Type B pancreatic cell (in vitro differentiated cells): ENCODE results near the gene NPAT. TPM values are rescaled to one million over a fixed set of nuclear protein-coding genes. Genes with fewer than 3 reads are reported as not detected.
"Not testable (repeated sequence)": the region's sequence is repeated elsewhere in the genome, so short reads cannot be mapped to it uniquely, and the experiment has no call there.

ENCODE experiments used
- DNase-seq: peaks from one replicate; pipeline ENCODE4 v3.0.0; 2021; ENCODE audit warnings: mixed read lengths; ENCODE audit not compliant: unreplicated experiment; ENCODE audit errors: extremely low spot score
- H3K27ac Mint-ChIP-seq: 2 replicates; pipeline ENCODE4 v1.8.0; 2021; ENCODE audit warnings: mild to moderate bottlenecking, mixed read lengths
- H3K27me3 Mint-ChIP-seq: 2 replicates; pipeline ENCODE4 v1.8.0; 2021; ENCODE audit warnings: mixed read lengths
- H3K36me3 Mint-ChIP-seq: 2 replicates; pipeline ENCODE4 v1.8.0; 2021; ENCODE audit warnings: mixed read lengths
- H3K4me1 Mint-ChIP-seq: one replicate; pipeline ENCODE4 v1.8.0; 2021; ENCODE audit warnings: mixed read lengths; ENCODE audit not compliant: unreplicated experiment
- H3K4me3 Mint-ChIP-seq: 2 replicates; pipeline ENCODE4 v1.8.0; 2021; ENCODE audit warnings: mild to moderate bottlenecking, mixed read lengths
- H3K9me3 Mint-ChIP-seq: 2 replicates; pipeline ENCODE4 v1.8.0; 2021; ENCODE audit warnings: mixed read lengths
- CTCF ChIP-seq: fragments of 200-600 bp; sonication (generic); conservative IDR thresholded peaks from 2 replicates; pipeline ENCODE4 v1.5.0; 2021; ENCODE audit warnings: antibody characterized with exemption, mild to moderate bottlenecking
- total RNA-seq: library from RNA; stranded (reverse); gene quantifications from 2 replicates; pipeline ENCODE4 v1.2.1, GENCODE V29; 2021; ENCODE audit warnings: low replicate concordance

The NPAT gene
- total RNA-seq, 1 donor from 2014 or later, result 17.8 TPM

- no peak for TF ChIP-seq CTCF
- DNase-seq, result no peak
- no peaks in the 10 kb centered on the region for H3K9me3 Mint-ChIP-seq
- H3K36me3 Mint-ChIP-seq, result peaks cover 25% of the 10 kb centered on the region
- H3K4me3 Mint-ChIP-seq, result no peak overlapping the region
- H3K4me1 Mint-ChIP-seq, result peaks cover 5% of the 10 kb centered on the region
- no peaks in the 10 kb centered on the region for H3K27me3 Mint-ChIP-seq
- no peak overlapping the region for H3K27ac Mint-ChIP-seq
Observed at GRCh38 chr11:108193725-108194124, 28.7 kb downstream of the NPAT start.

GRCh38 chr11:108177570-108177969 is 44.9 kb downstream of the NPAT start:
- Mint-ChIP-seq H3K27ac (no peak overlapping the region), H3K27me3 (no peaks in the 10 kb centered on the region), H3K9me3 (no peaks in the 10 kb centered on the region)

DNA sequence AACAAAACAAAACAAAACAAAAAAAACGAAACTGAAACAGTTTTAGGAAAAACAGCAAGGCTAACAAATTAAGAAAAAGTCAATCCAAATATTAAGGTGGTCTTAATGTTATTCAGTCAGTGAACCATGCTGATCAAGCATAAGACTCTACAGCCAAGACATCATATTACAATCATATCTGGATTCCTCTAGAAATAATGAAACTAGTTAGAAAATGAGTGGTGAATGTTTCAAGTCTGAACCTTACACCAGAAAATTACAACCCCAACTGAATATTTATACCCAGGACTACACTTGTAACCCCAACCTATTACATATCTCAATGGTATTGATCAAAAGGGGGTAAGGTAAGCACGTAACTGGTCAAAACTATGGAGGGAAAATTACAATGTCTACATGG is 52.3 kb downstream of the NPAT start:
- no peaks in the 10 kb centered on the region for H3K4me1 Mint-ChIP-seq
- peaks cover 28% of the 10 kb centered on the region for H3K36me3 Mint-ChIP-seq
- no peak overlapping the region for H3K4me3 Mint-ChIP-seq
- no peak overlapping the region for H3K27ac Mint-ChIP-seq
- no peaks in the 10 kb centered on the region for H3K9me3 Mint-ChIP-seq
- H3K27me3 Mint-ChIP-seq, result no peaks in the 10 kb centered on the region
- TF ChIP-seq CTCF, result no peak
- no peak for DNase-seq

More at GRCh38 chr11:108177570-108177969, 44.9 kb downstream of the NPAT start:
- H3K4me3 Mint-ChIP-seq, result no peak overlapping the region
- H3K4me1 Mint-ChIP-seq, result no peaks in the 10 kb centered on the region
- H3K36me3 Mint-ChIP-seq, result peaks cover 28% of the 10 kb centered on the region
- DNase-seq, result no peak
- TF ChIP-seq CTCF, result no peak

DNA sequence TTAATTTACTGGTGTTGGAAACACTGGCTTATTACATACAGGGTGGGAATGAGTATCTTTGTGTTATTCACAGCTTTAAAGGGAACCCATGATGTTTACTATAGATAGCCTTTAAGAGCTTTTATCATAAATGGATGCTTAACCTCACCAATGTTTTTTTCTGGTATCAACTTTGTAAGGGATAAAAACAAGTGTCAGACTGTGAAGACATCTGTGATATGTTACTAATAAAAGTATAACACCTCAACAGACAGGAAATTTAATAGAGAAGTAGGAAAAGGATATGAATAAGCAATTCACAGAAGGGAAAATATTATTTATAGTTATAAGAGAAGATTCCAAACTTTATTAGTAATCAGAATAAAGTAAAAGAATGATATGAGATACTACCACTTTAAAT is 54.8 kb downstream of the NPAT start:
- no peak for TF ChIP-seq CTCF
- H3K36me3 Mint-ChIP-seq, result peaks cover 23% of the 10 kb centered on the region
- no peak overlapping the region for H3K27ac Mint-ChIP-seq
- no peaks in the 10 kb centered on the region for H3K4me1 Mint-ChIP-seq
- H3K27me3 Mint-ChIP-seq, result no peaks in the 10 kb centered on the region
- no peak overlapping the region for H3K4me3 Mint-ChIP-seq
- no peak for DNase-seq
- H3K9me3 Mint-ChIP-seq, result no peaks in the 10 kb centered on the region

GRCh38 chr11:108162878-108163277 is 59.6 kb downstream of the NPAT start:
- DNase-seq, H3K36me3 Mint-ChIP-seq, H3K27ac Mint-ChIP-seq, H3K4me3 Mint-ChIP-seq, H3K9me3 Mint-ChIP-seq, H3K4me1 Mint-ChIP-seq, H3K27me3 Mint-ChIP-seq: not testable (repeated sequence)

DNA sequence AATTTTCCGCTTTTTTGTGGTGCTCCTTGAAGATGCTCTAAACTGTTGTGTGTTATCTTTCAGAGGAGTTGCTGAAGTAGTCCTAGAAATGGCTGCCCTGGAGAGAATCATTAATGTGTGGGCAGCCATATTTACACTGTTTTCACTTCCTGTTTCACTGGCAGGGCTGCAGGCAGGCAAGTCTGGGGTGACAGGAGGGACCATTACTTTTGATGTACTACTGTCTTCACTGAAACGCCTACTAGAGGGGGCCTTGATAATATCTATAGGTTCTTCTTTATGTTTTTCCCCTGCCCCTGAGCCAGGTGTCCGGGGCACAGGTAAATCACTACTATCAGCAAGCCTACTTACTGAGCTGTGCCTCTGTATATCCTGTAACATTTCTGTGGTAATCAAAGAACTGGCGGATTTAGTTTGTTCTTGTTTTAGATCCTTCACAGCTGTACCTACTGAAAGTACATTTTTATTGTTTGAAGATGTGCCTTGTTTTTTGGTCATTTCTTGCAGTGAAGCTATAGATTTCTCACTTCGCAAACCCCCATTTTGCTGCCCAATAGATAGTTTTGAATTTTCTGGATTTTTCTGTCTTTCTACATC is 61.4 kb downstream of the NPAT start:
- Mint-ChIP-seq H3K27me3 (no peaks in the 10 kb centered on the region), H3K27ac (no peak overlapping the region), H3K9me3 (no peaks in the 10 kb centered on the region), H3K4me3 (no peak overlapping the region), H3K4me1 (no peaks in the 10 kb centered on the region), H3K36me3 (peaks cover 5% of the 10 kb centered on the region)
- DNase-seq, result no peak
- no peak for TF ChIP-seq CTCF
